CD4-positive, alpha-beta T cell treated with Interleukin-17A for 1 hour (primary cell): ENCODE measurements around the gene BICC1.

Experiments used
- DNase-seq: peaks from one replicate; pipeline ENCODE4 v3.0.0-alpha.2; 2020

The BICC1 gene

DNA sequence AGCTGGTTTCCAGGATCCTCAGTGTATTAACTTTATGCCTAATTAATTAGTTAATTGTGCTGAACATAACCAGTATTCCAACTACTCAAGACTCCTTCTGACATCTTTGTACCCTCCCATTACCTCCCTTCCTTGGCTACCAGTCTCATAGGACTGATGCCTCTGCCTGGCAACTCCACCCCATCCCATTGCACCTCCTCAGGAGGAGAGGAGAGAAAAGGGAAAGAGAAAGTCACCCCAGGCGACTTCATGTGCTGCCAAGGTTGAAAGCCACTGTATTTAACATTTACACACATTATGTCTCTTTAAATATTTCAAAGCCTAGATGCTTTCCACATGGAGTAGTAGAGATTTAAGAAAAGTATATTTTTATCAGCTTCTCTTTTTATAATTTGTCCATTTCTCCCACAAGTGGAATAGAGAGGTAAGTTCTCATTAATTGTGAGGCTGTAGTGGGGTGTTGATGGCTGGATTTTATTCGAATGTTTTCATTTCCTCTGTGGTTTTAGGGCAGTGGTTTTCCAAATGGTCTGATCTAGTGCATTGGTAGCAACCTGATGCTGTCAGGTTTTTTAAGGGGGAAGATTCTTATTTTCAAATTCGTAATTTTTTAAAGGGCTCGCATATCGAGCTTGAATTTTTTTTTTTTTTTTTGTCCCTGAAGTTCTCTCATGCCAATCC, 148.0 kb downstream of the BICC1 start:
- no peak for DNase-seq

DNA sequence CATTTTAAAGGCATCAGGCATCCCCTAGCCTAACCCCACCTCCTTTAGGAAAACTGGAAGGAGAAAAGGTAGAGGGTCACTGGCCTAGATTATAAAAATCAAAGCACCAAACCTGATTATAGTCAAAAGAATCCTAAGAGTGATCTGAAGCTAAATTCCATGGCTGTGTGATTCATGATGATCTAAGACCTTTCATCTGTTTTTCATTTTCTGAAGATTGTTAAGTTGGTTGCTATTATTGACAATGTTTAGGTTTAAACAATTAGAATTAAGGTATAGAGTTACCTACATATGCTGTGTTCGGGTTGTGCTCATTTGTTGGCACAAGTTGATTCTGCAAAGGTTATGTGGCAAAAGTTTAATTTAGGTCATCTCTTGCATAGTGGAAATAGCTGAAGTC, 148.7 kb downstream of the BICC1 start:
- DNase-seq: no peak

DNA sequence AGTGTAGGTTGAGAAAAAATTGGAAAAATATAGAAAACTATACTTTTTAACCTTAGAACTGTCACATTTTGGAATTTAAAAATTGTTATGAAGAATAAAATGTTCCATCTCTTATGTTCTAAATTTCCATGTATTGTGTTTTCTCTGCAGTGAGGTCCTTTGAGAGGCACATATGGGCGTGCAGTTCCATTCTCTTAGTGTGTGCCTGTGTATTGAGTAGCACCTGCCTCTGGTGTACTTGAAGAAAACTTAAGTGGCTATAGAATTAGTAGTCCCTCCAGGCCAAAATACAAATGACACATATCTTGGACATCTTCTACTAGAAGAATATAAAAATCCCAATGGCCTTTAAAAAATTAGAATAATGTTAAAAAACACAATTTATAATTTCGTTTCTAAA, 149.2 kb downstream of the BICC1 start:
- no peak for DNase-seq

DNA sequence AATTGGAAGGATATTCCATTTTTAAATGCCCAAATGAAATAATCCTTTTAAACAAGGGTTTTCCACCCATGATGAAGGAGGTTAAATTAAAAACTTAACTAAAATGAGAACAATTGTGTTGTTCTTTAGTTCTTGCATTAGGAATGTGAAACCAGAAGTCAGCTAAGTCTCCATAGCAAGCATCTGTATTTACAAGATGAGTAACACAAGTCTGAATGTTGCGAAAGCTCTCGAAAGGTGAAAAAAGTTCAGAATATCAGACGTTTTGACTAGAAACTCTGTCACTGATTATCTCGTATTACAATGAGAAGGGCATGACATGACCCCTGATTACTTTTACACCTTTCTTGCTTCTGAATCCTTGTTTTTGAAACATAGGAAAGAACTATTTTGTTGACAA, 149.6 kb downstream of the BICC1 start:
- no peak for DNase-seq

DNA sequence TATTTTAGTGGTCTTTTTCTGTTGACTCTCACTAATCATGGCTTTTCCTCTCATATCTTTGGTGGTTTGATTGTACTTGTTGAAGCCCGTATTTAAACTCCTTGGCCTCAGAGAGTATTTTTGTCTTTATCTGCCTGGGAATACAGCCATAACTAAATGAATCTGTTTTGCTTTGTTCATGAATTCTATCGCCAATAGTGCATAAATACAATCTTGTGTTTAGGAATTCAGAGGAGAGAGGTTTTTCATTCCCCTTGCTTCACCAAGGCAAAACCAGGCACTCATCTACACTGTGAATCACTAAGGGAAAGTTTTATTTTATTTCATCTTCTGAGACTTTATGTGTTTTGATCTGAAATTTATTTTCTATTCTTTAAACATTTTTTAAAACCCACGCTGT, 152.7 kb downstream of the BICC1 start:
- DNase-seq: no peak

DNA sequence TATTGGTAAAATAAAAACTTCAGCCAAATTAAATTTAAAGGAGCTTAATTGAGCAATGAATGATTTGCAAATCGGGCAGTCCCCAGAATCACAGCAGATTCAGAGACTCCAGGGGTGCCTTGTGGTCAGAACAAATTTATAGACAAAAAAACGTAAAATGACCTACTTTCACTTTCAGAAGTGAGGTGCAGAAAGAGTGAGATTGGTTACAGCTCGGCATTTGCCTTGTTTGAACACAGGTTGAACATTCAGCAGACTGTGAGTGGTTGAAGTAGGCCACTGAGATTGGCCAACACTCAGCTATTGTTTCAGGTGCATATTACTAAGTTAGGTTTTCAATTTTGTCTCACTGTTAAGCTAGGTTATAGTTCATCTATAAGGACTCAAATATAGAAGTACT, 153.4 kb downstream of the BICC1 start:
- DNase-seq: peak; percentile 44

DNA sequence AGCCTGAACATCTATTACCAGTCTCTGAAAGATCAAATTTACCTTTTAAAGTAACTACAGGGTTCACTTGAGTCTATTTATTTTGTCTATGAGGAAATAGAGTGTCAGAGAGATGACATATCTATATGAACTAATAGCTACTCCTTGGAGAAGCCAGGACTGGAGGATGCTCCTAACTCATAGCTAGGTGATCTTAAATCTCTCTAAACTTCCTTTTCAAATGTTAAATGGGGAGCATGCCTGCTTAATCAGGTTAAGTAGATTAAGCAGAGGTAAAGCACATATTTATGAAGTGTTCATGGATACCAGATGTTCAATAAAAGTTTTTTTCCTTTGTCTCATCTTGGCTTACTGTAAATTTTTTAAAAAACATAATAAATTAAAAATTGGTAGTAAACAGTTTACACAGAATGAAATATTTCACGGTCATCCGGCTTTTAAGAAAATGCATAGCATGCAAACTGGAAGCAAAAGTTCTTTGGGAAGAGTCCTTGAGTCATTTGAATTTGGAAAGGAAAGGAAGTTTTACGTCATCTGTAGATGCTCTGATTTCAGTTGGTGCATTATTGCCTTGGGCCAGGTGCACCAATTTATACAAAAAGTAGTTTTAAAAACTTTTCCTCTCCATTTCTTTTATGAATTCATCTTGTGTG, 155.1 kb downstream of the BICC1 start:
- DNase-seq: no peak

DNA sequence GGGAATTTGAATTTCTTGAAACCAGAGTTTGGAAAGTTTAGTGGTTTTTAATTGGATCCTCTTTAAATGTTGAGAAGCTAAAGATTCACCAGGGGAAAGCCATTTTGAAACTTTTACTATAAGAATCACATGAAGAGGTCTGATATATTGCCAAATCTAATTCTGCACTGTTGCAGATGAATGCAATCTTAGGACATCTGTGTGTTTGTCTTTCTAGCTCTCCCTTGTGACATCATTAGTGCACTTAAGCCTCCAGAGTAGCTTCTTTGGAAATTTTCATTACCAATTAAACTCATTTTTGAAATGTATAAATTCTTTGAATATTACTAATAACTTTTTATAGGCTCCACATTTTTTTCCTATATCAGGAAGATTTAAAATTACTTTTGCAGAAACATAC, 160.2 kb downstream of the BICC1 start:
- DNase-seq: no peak

DNA sequence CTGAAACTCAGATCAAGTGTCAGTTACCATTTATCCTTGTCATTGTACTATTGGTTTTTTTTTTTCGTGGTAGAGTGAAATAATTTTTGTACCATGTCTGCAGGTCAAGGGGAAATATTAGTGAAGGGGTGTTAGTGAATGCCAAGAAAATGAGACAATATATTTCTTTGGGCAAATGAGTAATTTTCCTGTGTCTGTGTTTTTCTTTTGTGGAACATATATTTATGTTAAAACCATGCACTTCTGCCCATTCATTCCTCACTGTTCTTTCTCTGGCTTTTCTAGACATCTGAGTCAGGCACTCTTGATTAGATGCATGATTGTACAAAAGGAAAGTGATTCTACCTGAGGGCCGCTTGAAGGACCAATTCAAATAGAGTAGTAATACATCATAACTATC, 161.6 kb downstream of the BICC1 start:
- DNase-seq: no peak

DNA sequence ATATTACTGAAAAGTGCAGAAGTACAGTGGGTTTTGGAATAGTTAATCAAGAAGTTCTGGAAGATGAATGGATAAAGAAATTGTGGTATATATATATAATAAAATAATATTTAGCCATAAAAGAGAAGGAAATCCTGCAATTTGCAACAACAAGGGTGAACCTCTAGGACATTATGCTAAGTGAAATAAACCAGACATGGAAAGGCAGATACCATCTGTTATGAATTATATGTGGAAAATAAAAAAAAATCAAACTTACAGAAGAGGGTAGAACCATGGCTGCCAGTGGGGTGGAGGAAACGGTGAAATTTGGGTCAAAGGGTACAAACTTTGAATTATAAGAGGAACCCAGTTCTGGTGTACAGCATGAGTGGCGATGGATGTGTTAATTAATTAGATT, 162.6 kb downstream of the BICC1 start:
- DNase-seq: no peak

DNA sequence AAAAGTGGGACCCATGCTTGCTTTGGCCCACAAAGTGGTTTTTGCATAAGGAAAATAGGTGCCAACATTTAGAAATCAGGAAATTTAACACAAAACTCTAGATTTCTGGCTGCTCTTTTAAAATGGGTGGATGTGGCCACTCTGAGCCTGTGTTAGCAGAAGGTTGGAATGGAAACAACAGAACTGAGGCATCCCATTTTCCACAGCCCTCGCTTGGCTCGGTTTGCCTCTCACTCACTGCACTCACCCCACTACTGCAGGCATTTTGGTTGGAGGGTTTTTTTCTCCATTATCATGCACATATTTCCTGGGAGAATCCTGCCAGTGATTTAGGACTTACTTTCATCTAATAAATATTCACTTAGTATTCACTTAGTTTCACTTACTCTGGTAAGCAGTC, 178.9 kb downstream of the BICC1 start:
- DNase-seq: no peak

DNA sequence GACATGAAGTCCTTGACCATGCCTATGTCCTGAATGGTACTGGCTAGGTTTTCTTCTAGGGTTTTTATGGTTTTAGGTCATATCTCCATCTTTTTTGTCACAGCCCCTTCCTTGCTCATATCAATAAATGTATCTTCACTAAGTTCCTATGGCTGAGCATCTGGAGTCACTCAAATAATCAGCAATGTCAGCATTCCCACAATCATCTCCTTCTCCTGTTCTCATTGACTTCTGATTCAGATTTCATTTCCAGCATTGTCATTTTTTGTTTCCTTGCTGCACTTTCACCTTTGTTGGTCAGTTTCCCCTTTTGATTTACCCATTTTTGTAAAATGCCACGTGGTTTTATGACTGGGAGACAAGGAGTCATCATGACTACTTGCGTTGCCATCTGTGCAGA, 181.2 kb downstream of the BICC1 start:
- no peak for DNase-seq

DNA sequence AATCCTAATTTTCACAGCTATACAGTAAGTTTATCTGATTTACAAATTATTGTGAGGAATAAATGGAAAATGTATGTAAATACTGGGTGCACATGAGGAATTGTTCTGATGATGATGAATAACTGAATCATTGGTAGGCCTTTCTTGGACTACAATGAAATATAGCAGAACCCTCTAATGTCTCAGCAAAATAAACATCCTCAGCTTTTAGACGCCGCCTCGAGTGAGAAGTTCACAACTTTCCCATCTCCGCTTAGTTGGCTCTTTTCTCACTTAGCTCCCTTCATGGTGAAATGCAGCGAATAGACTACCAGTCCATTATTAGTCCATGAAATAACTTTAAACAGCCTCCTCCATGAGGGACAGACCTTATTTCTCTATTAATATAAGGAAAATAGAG, 182.3 kb downstream of the BICC1 start:
- DNase-seq: no peak

DNA sequence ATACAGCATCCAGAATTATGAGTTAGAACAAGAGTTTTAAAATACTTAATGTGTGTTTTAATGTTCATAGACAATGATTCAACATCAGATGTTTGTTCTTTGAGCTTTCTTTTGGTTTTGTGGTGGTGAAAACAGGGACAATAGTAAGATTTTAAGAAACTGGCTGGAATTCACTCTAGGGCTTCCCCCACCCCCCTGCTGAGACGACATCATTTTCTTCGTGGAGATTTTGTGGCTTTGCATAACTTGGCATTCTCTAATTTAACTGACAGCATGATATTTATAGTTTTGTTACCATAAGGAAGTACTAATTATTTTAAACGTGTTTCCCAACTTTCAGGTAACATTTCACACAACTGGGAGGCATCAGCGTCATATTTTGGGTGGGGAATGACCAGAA, 184.1 kb downstream of the BICC1 start:
- DNase-seq: no peak

DNA sequence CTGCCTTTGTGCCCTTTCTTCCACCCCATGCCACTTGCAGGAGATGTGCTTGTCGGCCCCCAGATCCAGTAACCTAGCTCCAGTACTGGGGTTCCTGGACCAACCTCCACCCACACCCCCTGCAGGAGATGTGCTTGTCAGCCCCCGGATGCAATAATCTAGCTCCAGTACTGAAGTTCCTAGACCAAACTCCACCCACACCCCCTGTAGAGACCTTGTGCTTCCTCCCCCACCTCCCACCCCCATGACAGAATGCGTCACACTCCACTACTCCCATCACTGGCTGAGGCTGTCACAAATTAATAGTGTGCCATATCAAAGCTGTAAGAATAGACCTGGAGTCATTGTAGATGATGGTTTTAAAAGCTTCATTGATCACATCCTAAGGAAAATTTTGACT, 185.0 kb downstream of the BICC1 start:
- no peak for DNase-seq

DNA sequence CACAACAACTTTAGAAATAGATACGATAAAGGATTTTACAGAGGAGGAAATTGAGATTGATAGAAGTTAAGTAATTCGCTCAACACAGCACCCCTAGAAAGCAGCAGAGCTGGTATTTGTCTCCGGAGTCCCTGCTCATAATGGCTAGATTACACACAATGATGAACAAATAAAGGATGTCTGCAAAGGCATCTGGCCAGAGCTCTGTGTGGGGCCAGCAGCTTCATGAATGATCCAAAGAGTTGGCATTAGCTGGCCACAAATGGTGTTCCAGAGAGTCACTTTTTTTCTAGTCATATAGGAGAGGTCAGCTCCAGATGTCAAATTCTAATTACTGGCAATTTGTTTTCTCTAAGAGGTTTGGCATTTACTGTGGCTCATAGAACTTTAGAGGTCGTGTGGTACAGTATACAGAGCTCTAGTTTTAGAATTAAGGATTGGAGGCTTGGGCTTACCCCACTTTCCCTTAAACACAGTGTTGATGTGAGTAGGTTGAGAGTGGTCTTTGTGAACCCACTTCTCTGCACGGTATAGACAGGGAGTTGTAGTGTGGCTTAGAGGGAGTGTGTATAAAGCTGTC, 186.2 kb downstream of the BICC1 start:
- DNase-seq: no peak

DNA sequence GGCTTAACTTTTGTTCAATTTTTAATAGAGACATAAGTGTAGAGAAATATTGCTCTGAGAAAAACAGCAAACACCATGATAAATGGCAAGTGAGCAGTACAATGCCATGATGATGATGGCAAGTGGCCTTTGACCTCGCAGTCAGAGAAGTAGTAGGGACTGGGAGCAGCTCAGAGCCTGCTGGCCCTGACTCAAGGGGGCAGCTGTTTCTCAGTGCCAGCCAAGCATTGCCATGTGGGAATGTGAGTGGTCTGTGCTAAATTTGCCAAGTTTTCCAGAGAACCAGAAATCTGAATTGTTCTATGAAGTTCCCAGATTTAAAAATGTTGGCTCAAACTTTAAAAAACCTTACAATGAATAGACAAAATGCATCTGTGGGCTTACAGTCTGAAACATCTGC, 187.9 kb downstream of the BICC1 start:
- DNase-seq: no peak

DNA sequence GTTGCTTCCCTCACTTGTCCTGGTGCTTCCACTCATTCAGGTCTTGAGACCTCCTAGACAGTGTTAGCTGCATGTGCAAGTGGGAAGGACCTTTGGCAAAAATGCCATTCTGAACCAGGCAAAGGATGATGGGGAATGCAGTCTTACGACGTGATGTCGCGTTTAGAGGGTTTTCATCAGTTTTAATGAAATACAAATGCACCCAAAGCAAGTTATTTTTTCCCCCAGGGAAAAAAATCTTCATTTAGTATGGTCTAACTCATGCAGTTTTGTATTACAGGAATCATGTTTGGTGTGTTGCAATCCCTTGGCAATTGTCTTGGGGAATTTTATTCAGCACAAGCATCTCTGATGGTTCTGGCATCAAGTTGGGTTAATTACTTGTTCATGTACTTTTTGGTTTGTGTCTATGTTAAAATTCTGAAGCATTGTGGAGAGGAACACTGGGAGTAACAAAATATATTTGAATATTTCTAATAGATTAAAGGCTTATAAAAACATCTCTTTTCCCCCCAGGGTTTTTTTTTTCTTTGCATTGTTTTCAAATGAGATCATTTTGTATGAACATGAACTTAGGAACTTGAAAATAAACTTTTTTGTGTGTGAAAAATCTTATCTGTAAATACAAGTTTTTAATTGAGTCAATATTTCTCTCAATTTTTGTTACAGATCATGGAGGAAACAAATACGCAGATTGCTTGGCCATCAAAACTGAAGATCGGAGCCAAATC, 188.9 kb downstream of the BICC1 start:
- no peak for DNase-seq

DNA sequence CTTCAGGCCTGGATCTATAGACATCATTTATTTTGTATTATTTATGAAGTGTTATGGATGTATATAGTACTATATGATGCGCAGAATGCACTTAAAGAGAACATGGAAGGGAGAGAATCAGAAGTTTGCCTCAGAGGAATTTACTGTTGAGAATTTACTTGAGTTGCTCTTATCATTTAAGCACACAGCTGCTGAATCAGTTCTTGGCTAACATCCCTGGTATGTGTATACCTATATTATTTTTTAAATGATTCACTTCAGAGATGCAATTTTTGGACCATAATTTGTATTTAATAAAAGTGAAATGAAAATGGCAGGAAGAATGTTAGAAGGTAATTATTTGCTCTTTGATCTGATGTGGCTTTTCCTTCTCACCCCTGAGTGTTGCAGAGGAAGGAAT, 191.6 kb downstream of the BICC1 start:
- DNase-seq: no peak

DNA sequence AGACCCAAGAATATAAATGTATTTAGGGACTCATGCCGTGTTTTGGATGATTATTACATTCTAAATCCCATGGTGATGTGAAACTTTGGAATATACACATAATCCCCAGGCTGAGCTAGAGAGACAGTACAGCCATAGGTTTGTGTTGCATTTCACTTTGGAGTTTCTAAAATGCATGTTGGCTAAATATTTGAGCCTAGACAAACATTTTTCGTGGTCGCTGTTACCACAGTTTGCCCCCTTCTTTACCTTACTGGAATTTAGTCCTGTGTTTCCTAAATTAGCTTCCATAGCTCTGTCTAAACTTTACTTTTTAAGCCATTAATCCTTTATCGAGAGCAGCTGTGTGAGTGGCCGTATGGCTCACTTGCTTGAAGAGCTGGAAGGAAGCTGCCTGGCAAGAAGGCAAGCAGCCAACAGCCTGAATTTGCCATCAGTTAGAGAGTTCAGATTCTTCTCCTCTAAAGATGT, 192.0 kb downstream of the BICC1 start:
- no peak for DNase-seq

DNA sequence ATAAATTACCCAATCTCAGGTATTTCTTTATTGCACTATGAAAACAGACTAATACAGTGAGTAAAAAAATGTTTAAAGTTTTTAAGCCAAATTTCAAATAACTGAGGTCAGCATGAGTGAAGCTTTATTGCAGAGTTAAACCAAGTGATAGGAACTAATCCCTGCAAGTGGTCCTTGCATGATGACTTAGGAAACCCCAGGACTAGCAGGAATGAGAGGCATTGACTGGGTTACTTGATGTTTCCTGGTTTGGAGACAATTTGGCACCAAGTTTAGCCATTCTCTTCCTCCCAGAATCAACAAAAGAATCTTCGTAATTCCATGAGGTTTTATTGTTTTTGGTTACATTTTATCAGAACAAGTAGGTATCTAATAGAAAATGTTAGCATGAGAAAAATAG, 194.2 kb downstream of the BICC1 start:
- DNase-seq: no peak

DNA sequence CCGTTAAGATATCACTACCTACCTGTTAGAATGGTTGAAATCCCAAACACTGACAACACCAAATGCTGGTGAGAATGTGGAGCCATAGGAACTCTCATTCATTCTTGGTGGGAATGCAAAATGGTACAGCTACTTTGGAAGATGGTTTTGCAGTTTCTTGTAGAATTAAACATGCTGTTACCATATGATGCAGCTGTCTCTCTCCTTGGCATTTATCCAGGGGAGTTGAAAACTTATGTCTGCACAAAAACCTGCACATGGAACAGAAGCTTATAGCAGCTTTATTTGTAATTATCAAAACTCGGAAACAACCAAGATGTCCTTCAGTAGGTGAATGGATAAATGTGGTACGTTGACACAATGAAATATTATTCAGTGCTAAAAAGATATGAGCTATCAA, 199.5 kb downstream of the BICC1 start:
- no peak for DNase-seq

DNA sequence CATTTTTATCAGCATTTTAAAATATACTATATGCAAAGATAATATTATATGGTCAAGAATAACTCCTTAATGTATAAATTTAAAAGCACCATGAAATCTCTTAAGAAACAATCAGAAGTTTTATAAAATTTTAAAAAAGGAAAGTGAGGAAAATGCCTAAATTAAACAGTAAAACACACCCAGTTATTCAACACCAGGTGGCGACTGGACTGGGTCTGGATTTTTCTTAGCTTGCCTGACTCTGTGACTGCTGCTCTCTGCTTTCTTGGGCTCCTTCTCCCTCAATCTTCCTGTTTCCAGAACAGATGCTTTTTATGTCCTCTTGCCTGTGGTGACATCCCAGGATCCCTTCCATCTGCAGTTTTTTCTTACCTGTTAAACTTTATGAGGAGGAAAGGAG, 200.3 kb downstream of the BICC1 start:
- DNase-seq: no peak

DNA sequence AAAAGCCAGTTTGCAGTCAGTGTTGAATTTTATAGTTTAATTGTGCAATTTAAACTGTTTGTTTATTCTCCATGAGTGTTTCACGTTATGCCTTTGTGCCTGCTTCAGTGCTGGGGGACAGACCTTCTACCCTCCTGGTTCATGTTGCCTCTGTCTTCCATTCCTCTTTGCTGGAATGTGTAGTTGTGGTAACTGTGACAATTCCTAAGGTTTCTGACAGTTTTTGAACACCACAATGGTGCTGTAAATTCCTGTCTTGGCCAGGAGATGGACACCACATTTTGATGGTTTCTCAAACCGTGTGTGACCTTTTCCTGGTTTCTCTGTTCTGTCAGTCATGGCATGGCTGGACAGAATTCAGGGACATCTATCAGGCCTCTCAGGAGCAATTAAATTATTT, 201.7 kb downstream of the BICC1 start:
- no peak for DNase-seq
